Measurements from ENCODE around the gene CYP4F22.

DNA sequence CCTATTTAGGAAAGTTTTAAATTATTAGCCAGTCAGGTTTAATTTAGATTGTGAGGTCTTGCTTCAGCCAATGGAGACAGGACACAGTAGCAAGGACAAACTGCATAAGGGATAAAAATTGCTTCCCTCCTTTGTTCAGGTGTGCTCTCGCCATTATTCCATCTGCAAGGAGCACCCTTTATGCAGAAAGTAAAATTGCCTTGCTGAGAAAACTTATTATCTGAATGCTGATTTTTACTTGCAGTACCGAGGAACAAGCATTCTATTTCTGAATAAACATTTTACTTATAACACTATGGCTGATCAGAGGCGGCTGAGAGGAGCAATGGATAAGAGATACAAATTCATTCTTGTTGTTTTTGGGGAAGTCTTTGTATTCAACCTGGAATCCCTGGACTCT lies 8.0 kb downstream of the CYP4F22 start:
- TF ChIP-seq EZH2 (IDR thresholded peaks at IDR 0.05; ENCODE audit: insufficient read depth, poor library complexity, severe bottlenecking) (no peak), EZH2phosphoT487 (IDR thresholded peaks at IDR 0.05; ENCODE audit: insufficient read depth, low read depth) (no peak)

All from GM23248 (cell line).